ENCODE data around the gene UNK. TPM values are rescaled to one million over a fixed set of nuclear protein-coding genes. Genes with fewer than 3 reads are reported as not detected.

Gene UNK
- total RNA-seq, 3 donors from 2014 or later = 24.5 to 27.5 (median 25.7) TPM

DNA sequence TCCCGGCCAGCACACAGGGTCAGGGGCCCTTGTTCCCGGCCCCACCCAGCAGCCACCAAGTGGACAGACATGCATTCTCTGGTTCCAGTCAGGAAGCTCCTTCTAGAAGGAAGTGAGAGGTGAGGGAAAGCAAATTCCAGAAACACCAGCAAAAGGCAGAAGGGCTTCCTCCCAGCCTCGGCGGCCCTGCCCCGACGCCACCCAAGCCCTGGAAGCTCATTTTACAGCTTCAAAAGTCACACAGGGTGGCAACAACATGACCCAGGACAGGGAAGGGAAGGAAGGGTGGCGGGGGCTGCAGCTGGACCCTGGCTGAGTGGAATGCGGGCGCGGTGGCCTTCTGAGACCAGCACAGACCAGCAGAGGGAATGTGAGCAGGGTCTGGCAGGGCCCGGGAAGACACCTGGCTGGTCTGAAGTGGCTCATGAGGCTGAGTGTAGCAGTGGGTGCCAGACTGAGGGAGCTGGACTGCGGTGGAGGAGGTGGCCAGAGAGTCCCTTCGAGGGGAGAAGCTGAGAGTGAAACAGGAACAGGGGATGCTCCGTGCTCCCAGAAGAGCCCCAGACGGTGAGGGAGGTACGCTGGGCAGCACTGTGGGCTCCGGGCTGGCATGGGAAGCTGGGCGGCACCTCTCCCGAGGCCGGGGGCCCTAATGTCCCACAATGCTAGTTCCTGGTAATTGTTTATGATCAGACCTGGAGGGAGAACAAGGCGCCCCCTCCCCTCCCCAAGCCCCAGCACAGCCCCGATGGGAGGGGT lies 61.5 kb downstream of the UNK start:
- peaks cover 2% of the 10 kb centered on the region for H3K36me3 ChIP-seq (ENCODE audit: low read depth)
- peaks cover 31% of the 10 kb centered on the region for H3K4me1 ChIP-seq (ENCODE audit: low read depth)
- H3K4me3 ChIP-seq = no peak overlapping the region
- peak; percentile 34 for ATAC-seq
- peak in 2 of 3 donors; percentile 64 to 69 for DNase-seq
- no peaks in the 10 kb centered on the region for H3K9me3 ChIP-seq
- intact Hi-C loops (cut with DNase I, micrococcal nuclease) = no loop called here
- TF ChIP-seq, protein P1, sequence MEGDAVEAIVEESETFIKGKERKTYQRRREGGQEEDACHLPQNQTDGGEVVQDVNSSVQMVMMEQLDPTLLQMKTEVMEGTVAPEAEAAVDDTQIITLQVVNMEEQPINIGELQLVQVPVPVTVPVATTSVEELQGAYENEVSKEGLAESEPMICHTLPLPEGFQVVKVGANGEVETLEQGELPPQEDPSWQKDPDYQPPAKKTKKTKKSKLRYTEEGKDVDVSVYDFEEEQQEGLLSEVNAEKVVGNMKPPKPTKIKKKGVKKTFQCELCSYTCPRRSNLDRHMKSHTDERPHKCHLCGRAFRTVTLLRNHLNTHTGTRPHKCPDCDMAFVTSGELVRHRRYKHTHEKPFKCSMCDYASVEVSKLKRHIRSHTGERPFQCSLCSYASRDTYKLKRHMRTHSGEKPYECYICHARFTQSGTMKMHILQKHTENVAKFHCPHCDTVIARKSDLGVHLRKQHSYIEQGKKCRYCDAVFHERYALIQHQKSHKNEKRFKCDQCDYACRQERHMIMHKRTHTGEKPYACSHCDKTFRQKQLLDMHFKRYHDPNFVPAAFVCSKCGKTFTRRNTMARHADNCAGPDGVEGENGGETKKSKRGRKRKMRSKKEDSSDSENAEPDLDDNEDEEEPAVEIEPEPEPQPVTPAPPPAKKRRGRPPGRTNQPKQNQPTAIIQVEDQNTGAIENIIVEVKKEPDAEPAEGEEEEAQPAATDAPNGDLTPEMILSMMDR (IDR thresholded peaks at IDR 0.05) = no peak

DNA sequence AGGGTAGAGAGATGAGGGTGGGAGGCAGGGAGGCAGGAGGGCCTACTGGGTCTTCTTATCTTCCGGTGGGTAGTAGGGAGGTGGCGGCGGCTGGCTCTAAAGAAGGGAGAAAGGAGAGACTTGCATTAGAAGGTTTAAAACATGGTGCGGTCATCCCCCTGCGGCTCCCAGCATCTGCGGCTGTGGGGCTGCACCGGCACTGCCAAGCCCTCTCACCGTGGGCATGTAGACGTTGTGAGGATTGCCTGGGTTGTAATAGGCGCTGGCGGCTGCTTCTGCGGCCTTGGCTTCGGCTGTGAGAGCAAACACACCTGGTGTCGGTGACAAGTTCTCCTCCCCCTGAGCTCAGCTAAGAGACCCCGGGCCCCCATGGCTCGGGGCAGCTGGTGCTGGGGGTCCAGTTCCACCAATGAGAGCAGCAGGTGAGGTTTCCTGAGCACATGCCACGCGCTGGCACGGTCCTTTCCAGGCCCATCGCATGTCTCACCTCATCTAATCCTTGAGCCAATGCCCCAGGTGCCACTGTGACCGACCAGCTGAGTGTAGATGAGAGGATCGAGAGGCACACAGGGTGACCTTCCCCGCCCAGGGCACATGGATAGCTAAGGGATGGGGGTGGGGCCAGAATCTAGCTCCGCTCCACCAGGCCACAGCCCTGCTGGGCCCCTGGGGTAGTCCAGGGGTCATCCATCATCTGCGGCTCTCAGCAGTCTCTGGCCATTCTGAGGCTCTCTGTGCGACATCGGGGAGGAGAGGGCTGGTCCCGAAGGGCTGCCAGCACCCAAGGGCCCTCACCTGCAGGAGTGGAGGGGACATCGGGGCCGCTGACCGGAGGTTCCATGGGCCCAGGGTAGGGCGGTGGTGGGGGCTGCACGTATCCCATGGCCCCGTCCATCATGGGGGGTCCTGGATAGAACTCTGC lies 62.3 kb downstream of the UNK start:
- ATAC-seq = no peak
- peaks cover 2% of the 10 kb centered on the region for H3K36me3 ChIP-seq (ENCODE audit: low read depth)
- H3K4me1 ChIP-seq (ENCODE audit: low read depth) = peaks cover 31% of the 10 kb centered on the region
- H3K9me3 ChIP-seq = no peaks in the 10 kb centered on the region
- TF ChIP-seq, protein P1 (IDR thresholded peaks at IDR 0.05) = no peak
- peak in 1 of 3 donors; percentile 57 for DNase-seq
- no peak overlapping the region for H3K4me3 ChIP-seq
- intact Hi-C loops (cut with DNase I, micrococcal nuclease) = no loop called here

DNA sequence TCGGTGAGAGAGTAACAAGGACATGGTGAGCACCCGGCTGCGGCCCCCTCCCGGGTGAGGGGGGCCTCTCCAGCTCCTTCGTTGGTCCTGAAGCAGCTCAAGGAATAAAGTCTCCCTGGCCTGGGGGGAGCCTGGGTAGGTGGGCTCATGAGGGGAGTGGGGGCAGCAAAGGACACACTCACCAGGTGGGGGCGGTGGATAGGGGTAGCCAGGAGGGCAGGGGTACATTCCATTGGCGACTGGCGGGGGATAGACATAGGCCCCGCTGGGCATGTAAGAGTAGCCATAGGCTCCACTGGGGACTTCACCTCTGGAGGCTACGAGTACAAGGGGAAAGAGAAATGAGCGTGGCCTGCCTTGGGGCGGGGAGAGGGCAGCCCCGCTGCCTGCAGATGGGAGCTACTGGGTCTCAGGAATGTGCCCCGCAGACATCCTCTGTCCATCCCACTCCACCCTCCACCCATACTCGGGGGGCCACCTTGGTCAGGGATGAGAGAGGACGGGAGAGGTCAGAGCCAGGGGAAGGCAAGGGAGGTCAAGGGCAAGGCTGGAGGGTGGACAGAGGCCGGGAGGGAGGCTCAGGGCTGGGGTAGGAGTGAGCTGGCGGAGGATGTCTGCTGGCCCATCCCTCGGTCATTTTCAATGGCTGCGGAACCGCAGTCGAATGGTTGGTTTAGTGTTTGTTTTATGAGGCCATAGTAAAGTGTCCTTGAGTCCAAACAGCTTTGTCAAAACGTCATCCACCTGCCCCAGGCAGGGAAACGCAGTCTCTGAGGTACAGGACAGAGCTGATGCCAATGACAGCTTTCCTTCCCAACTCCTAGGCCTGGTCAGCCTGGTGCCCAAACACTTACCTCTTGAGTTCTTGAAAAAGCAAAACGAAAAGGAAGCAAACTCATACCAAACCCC lies 63.3 kb downstream of the UNK start:
- no peaks in the 10 kb centered on the region for H3K9me3 ChIP-seq
- H3K4me1 ChIP-seq (ENCODE audit: low read depth) = peaks cover 31% of the 10 kb centered on the region
- peaks cover 2% of the 10 kb centered on the region for H3K36me3 ChIP-seq (ENCODE audit: low read depth)
- H3K4me3 ChIP-seq = no peak overlapping the region
- ATAC-seq (no peak), DNase-seq (peak in 1 of 3 donors; percentile 50)
- TF ChIP-seq, protein P1 (IDR thresholded peaks at IDR 0.05) = no peak
- intact Hi-C loops (cut with DNase I, micrococcal nuclease) = no loop called here

GRCh38 chr17:75848523-75849278 lies 64.1 kb downstream of the UNK start:
- H3K4me3 ChIP-seq = no peak overlapping the region
- intact Hi-C loops (cut with DNase I, micrococcal nuclease) = no loop called here
- peaks cover 31% of the 10 kb centered on the region for H3K4me1 ChIP-seq (ENCODE audit: low read depth)
- no peaks in the 10 kb centered on the region for H3K9me3 ChIP-seq
- TF ChIP-seq, protein P1 (IDR thresholded peaks at IDR 0.05) = peak; percentile 57
- DNase-seq = peak; percentile 87 to 96 (median 90)
- ATAC-seq = peak; percentile 10
- peaks cover 2% of the 10 kb centered on the region for H3K36me3 ChIP-seq (ENCODE audit: low read depth)

Measured in mucosa of descending colon (tissue), 3 donors.